Measurements from ENCODE around the gene RNASE12.
"Not testable (repeated sequence)": the region's sequence is repeated elsewhere in the genome, so short reads cannot be mapped to it uniquely, and the experiment has no call there.

The RNASE12 gene

GRCh38 chr14:20606902-20607242, 15.7 kb upstream of the RNASE12 start:
- no peaks in the 10 kb centered on the region for H3K36me3 ChIP-seq (ENCODE audit: control insufficient read depth in 5 of 5, insufficient read depth in 5 of 5, low read length in 5 of 5)
- no peak overlapping the region for H3K9ac ChIP-seq (ENCODE audit: low read length in 5 of 5)
- H3K27me3 ChIP-seq (ENCODE audit: control insufficient read depth in 5 of 5, insufficient read depth in 4 of 5, low read length in 5 of 5) = no peaks in the 10 kb centered on the region
- no peaks in the 10 kb centered on the region for H3K9me3 ChIP-seq (ENCODE audit: control insufficient read depth in 5 of 5, low read length in 5 of 5)
- H3K27ac ChIP-seq (ENCODE audit: low read depth, low read length) = no peak overlapping the region
- H3K4me1 ChIP-seq (ENCODE audit: control insufficient read depth in 5 of 5, insufficient read depth in 5 of 5, low read length in 5 of 5) = peaks cover 4 to 16% (median 11%) of the 10 kb centered on the region in 5 donors
- no peak overlapping the region for H3K4me3 ChIP-seq (ENCODE audit: low read depth in 1 of 5, low read length in 5 of 5)

GRCh38 chr14:20606190-20606901, 15.2 kb upstream of the RNASE12 start:
- no peak overlapping the region for H3K4me3 ChIP-seq (ENCODE audit: low read depth in 1 of 5, low read length in 5 of 5)
- no peak overlapping the region for H3K9ac ChIP-seq (ENCODE audit: low read length in 5 of 5)

DNA sequence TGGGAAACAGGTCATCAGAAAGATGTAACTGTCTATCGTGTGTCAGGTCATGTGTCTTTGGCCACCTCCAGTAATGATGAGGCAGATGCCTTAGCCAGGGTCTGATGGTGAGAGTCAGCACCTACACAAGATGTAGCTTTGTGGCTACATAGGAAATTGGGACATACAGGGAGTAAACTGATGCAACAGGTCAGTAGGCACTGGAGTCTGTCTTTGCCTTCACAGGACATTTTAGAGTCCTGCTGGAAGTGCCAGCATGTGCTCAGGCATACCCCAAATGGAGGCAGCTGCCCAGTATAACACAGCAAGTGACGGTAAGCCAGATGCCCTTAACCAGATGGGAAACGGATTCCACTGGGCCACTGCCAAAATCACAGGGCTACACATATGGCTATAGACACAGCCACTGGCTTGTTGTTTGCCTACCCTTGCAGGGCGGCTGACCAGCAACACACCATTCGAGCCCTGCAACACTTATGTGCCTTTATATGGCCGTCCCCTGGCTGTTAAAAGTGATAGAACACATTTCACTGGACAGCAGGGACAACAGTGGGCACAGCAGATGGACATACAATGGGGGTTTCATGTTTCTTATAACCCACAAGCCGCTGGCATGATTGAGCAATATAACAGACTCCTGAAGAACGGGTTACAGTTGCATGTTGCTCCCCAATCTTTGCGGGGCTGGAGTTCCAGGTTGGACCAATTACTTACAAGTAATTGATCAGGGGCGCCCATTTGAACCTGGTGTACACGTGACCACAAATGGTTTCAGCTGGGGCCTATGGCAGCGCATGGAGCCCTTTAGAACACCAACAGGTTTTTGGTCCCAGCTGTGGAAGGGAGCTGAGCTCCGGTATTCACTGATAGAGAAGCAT, 12.9 kb upstream of the RNASE12 start:
- no peak overlapping the region for H3K27ac ChIP-seq (ENCODE audit: low read depth, low read length)
- H3K4me1 ChIP-seq (ENCODE audit: control insufficient read depth in 5 of 5, insufficient read depth in 5 of 5, low read length in 5 of 5) = no peaks in the 10 kb centered on the region
- H3K9me3 ChIP-seq (ENCODE audit: control insufficient read depth in 5 of 5, low read length in 5 of 5) = no peaks in the 10 kb centered on the region
- H3K9ac ChIP-seq (ENCODE audit: low read length in 5 of 5) = no peak overlapping the region
- no peak overlapping the region for H3K4me3 ChIP-seq (ENCODE audit: low read depth in 1 of 5, low read length in 5 of 5)
- no peaks in the 10 kb centered on the region for H3K27me3 ChIP-seq (ENCODE audit: control insufficient read depth in 5 of 5, insufficient read depth in 4 of 5, low read length in 5 of 5)
- no peaks in the 10 kb centered on the region for H3K36me3 ChIP-seq (ENCODE audit: control insufficient read depth in 5 of 5, insufficient read depth in 5 of 5, low read length in 5 of 5)

More at GRCh38 chr14:20606190-20606901, 15.2 kb upstream of the RNASE12 start:
- H3K27ac ChIP-seq (ENCODE audit: low read depth, low read length) = no peak overlapping the region
- H3K36me3 ChIP-seq (ENCODE audit: control insufficient read depth in 5 of 5, insufficient read depth in 5 of 5, low read length in 5 of 5) = no peaks in the 10 kb centered on the region
- no peaks in the 10 kb centered on the region for H3K27me3 ChIP-seq (ENCODE audit: control insufficient read depth in 5 of 5, insufficient read depth in 4 of 5, low read length in 5 of 5)
- H3K9me3 ChIP-seq (ENCODE audit: control insufficient read depth in 5 of 5, low read length in 5 of 5) = no peaks in the 10 kb centered on the region
- H3K4me1 ChIP-seq (ENCODE audit: control insufficient read depth in 5 of 5, insufficient read depth in 5 of 5, low read length in 5 of 5) = peaks cover 4 to 15% (median 11%) of the 10 kb centered on the region in 5 donors

GRCh38 chr14:20602583-20602982, 11.4 kb upstream of the RNASE12 start:
- H3K9me3 ChIP-seq (ENCODE audit: control insufficient read depth in 5 of 5, low read length in 5 of 5) = no peaks in the 10 kb centered on the region
- no peaks in the 10 kb centered on the region for H3K36me3 ChIP-seq (ENCODE audit: control insufficient read depth in 5 of 5, insufficient read depth in 5 of 5, low read length in 5 of 5)
- no peak overlapping the region for H3K9ac ChIP-seq (ENCODE audit: low read length in 5 of 5)
- no peak overlapping the region for H3K27ac ChIP-seq (ENCODE audit: low read depth, low read length)
- H3K27me3 ChIP-seq (ENCODE audit: control insufficient read depth in 5 of 5, insufficient read depth in 4 of 5, low read length in 5 of 5) = no peaks in the 10 kb centered on the region
- H3K4me3 ChIP-seq (ENCODE audit: low read depth in 1 of 5, low read length in 5 of 5) = no peak overlapping the region
- no peaks in the 10 kb centered on the region for H3K4me1 ChIP-seq (ENCODE audit: control insufficient read depth in 5 of 5, insufficient read depth in 5 of 5, low read length in 5 of 5)

DNA sequence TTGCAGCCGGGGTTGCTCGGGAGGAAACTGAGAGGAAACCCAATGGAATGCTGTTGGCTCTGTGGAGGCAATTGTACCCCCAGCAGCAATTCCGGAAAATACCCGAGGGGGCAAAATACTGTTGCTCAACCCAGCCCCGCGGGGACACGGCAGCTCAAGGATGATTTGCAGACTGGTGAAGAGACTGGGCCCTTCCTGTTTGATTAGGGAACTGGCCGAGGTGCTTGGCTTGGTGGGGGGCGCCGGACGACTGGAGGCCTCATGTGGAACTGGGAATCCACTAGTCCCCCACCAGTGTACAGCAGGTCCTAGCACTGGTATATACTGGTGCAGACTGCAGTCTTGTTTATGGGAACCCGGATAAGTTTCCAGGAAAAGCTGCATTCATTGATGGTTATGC, 10.3 kb upstream of the RNASE12 start:
- Histone ChIP-seq H3K4me1 (ENCODE audit: control insufficient read depth in 5 of 5, insufficient read depth in 5 of 5, low read length in 5 of 5) (peaks cover 0 to 8% (median 0%) of the 10 kb centered on the region in 5 donors), H3K4me3 (ENCODE audit: low read depth in 1 of 5, low read length in 5 of 5) (no peak overlapping the region), H3K9me3 (ENCODE audit: control insufficient read depth in 5 of 5, low read length in 5 of 5) (no peaks in the 10 kb centered on the region), H3K9ac (ENCODE audit: low read length in 5 of 5) (no peak overlapping the region), H3K36me3 (ENCODE audit: control insufficient read depth in 5 of 5, insufficient read depth in 5 of 5, low read length in 5 of 5) (no peaks in the 10 kb centered on the region), H3K27me3 (ENCODE audit: control insufficient read depth in 5 of 5, insufficient read depth in 4 of 5, low read length in 5 of 5) (no peaks in the 10 kb centered on the region), H3K27ac (ENCODE audit: low read depth, low read length) (no peak overlapping the region)

DNA sequence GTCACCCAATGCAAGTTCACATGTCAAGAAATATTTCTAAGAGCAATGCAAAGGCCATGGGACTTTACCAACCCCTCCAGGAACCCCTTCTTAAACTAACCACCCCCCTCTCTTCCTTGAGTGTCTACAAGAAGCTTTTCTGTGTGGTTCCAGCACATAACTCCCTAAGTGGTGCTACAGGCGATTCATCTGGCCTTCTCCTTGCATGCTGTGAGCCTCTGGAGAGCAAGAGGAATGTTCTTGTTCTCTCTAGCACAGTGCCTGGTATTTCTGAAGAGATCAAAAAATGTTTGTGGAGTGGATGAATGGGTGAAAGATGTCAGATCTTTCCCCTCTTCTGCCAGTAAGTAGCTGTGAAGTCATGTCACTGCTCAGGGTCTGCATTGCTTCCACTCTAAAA, 5.9 kb upstream of the RNASE12 start:
- Histone ChIP-seq H3K9ac (ENCODE audit: low read length in 5 of 5) (no peak overlapping the region), H3K36me3 (ENCODE audit: control insufficient read depth in 5 of 5, insufficient read depth in 5 of 5, low read length in 5 of 5) (no peaks in the 10 kb centered on the region), H3K9me3 (ENCODE audit: control insufficient read depth in 5 of 5, low read length in 5 of 5) (no peaks in the 10 kb centered on the region), H3K27me3 (ENCODE audit: control insufficient read depth in 5 of 5, insufficient read depth in 4 of 5, low read length in 5 of 5) (no peaks in the 10 kb centered on the region), H3K27ac (ENCODE audit: low read depth, low read length) (no peak overlapping the region), H3K4me3 (ENCODE audit: low read depth in 1 of 5, low read length in 5 of 5) (no peak overlapping the region), H3K4me1 (ENCODE audit: control insufficient read depth in 5 of 5, insufficient read depth in 5 of 5, low read length in 5 of 5) (peaks cover 0 to 8% (median 0%) of the 10 kb centered on the region in 5 donors)

DNA sequence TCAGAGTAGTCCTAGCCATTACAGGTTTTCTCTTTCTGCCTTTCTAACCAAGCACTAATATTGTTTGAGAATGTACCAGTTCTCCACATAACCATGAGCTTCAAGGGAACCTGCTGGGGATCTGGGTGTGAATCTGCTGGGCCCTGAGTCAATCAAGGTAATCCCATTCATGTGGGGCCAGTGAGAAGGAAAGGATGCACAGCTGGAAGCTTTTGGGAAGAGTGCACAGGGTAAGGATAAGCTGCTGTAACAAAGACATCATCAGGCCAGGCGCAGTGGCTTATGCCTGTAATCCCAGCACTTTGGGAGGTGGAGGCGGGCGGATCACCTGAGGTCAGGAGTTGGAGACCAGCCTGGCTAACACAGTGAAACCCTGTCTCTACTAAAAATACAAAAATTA, 4.5 kb upstream of the RNASE12 start:
- not testable (repeated sequence) for H3K9ac ChIP-seq (ENCODE audit: low read length in 5 of 5); H3K4me3 ChIP-seq (ENCODE audit: low read depth in 1 of 5, low read length in 5 of 5); H3K9me3 ChIP-seq (ENCODE audit: control insufficient read depth in 5 of 5, low read length in 5 of 5); H3K4me1 ChIP-seq (ENCODE audit: control insufficient read depth in 5 of 5, insufficient read depth in 5 of 5, low read length in 5 of 5); H3K27ac ChIP-seq (ENCODE audit: low read depth, low read length); H3K27me3 ChIP-seq (ENCODE audit: control insufficient read depth in 5 of 5, insufficient read depth in 4 of 5, low read length in 5 of 5); H3K36me3 ChIP-seq (ENCODE audit: control insufficient read depth in 5 of 5, insufficient read depth in 5 of 5, low read length in 5 of 5)

GRCh38 chr14:20592574-20592973, 1.4 kb upstream of the RNASE12 start:
- Histone ChIP-seq H3K27ac (ENCODE audit: low read depth, low read length) (no peak overlapping the region), H3K9ac (ENCODE audit: low read length in 5 of 5) (no peak overlapping the region), H3K27me3 (ENCODE audit: control insufficient read depth in 5 of 5, insufficient read depth in 4 of 5, low read length in 5 of 5) (no peaks in the 10 kb centered on the region), H3K36me3 (ENCODE audit: control insufficient read depth in 5 of 5, insufficient read depth in 5 of 5, low read length in 5 of 5) (no peaks in the 10 kb centered on the region), H3K9me3 (ENCODE audit: control insufficient read depth in 5 of 5, low read length in 5 of 5) (no peaks in the 10 kb centered on the region), H3K4me3 (ENCODE audit: low read depth in 1 of 5, low read length in 5 of 5) (no peak overlapping the region), H3K4me1 (ENCODE audit: control insufficient read depth in 5 of 5, insufficient read depth in 5 of 5, low read length in 5 of 5) (peaks cover 0 to 8% (median 0%) of the 10 kb centered on the region in 5 donors)

- Histone ChIP-seq H3K36me3 (ENCODE audit: control insufficient read depth in 5 of 5, insufficient read depth in 5 of 5, low read length in 5 of 5) (no peaks in the 10 kb centered on the region), H3K9ac (ENCODE audit: low read length in 5 of 5) (no peak within 1 kb of the TSS), H3K27me3 (ENCODE audit: control insufficient read depth in 5 of 5, insufficient read depth in 4 of 5, low read length in 5 of 5) (peaks cover 0 to 2% (median 0%) of the 10 kb centered on the region in 5 donors), H3K4me1 (ENCODE audit: control insufficient read depth in 5 of 5, insufficient read depth in 5 of 5, low read length in 5 of 5) (no peaks in the 10 kb centered on the region), H3K9me3 (ENCODE audit: control insufficient read depth in 5 of 5, low read length in 5 of 5) (no peaks in the 10 kb centered on the region), H3K4me3 (ENCODE audit: low read depth in 1 of 5, low read length in 5 of 5) (no peak within 1 kb of the TSS), H3K27ac (ENCODE audit: low read depth, low read length) (no peak within 1 kb of the TSS)
Observed at GRCh38 chr14:20587489-20588154, 3.6 kb downstream of the RNASE12 start, which contains the start of gene RNASE11. Gene RNASE11, minus strand, starts transcription at chr14:20588001.

DNA sequence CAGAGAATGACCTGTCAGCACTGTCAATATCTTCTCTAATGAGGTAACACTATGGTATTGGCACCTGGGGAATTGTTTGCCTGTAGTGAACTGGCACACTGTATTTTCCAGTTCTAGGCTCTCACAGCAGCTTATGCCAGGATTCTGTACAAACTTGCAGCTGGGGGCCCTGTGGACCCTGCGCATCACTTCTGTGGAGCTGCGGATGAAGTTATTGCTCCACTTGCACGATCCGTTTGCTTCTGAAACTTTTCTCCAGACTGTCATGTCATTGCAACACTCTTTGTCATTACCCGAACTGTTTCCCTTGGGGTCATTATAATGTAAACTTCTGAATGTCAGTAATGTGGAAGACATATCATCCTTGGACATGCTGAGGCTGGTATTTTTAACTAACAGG, 7.3 kb downstream of the RNASE12 start:
- no peak overlapping the region for H3K4me3 ChIP-seq (ENCODE audit: low read depth in 1 of 5, low read length in 5 of 5)
- H3K9me3 ChIP-seq (ENCODE audit: control insufficient read depth in 5 of 5, low read length in 5 of 5) = no peaks in the 10 kb centered on the region
- H3K9ac ChIP-seq (ENCODE audit: low read length in 5 of 5) = no peak overlapping the region
- H3K36me3 ChIP-seq (ENCODE audit: control insufficient read depth in 5 of 5, insufficient read depth in 5 of 5, low read length in 5 of 5) = no peaks in the 10 kb centered on the region
- no peaks in the 10 kb centered on the region for H3K4me1 ChIP-seq (ENCODE audit: control insufficient read depth in 5 of 5, insufficient read depth in 5 of 5, low read length in 5 of 5)
- H3K27me3 ChIP-seq (ENCODE audit: control insufficient read depth in 5 of 5, insufficient read depth in 4 of 5, low read length in 5 of 5) = peaks cover 0 to 2% (median 0%) of the 10 kb centered on the region in 5 donors
- H3K27ac ChIP-seq (ENCODE audit: low read depth, low read length) = no peak overlapping the region

All from subcutaneous abdominal adipose tissue (tissue), 5 donors.